HUES48 (cell line): Measurements from ENCODE around the gene ZNF747.
A peak's percentile ranks its signal among the peaks of the same experiment; 100 is the strongest.

ENCODE experiments used
- H3K27ac ChIP-seq: one replicate; pipeline ENCODE4 v1.7.0; 2013; ENCODE audit warnings: low read depth, low read length, inconsistent platforms
- H3K27me3 ChIP-seq: 2 replicates; pipeline ENCODE4 v1.6.1; 2013; ENCODE audit warnings: mild to moderate bottlenecking, low read length; ENCODE audit not compliant: control insufficient read depth, insufficient read depth
- H3K36me3 ChIP-seq: 2 replicates; pipeline ENCODE4 v1.6.1; 2013; ENCODE audit warnings: low read length; ENCODE audit not compliant: control insufficient read depth, insufficient read depth
- H3K4me1 ChIP-seq: 2 replicates; pipeline ENCODE4 v1.6.1; 2013; ENCODE audit warnings: mild to moderate bottlenecking, low read length; ENCODE audit not compliant: control insufficient read depth, insufficient read depth
- H3K4me3 ChIP-seq: 2 replicates; pipeline ENCODE4 v1.5.1; 2013; ENCODE audit warnings: mild to moderate bottlenecking, low read depth, low read length
- H3K9ac ChIP-seq: 2 replicates; pipeline ENCODE4 v1.6.1; 2013; ENCODE audit warnings: mild to moderate bottlenecking, low read depth, low read length, moderate library complexity
- H3K9me3 ChIP-seq: 2 replicates; pipeline ENCODE4 v1.6.1; 2013; ENCODE audit warnings: low read length; ENCODE audit not compliant: control insufficient read depth, insufficient read depth

Gene ZNF747

DNA sequence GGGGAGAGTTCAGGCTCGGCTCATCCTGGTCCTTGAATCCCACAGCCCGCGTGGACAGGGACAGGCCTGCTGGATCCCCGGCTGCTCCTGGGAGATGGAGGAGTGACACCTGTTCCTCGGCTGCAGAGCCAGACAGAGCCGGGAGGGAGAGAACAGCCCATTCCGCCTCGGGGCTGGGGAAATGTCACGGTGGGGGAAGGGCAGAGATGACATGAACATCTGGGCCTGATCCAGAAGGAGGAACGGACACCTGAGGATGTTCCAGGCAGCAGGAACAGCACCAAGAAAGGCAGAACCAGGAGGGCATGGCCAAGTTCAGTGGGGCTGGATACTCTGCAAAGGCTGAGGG, 21.4 kb upstream of the ZNF747 start:
- H3K4me1 ChIP-seq, result peaks cover 6% of the 10 kb centered on the region; the same call in 1 of the 2 replicates
- peaks cover 28% of the 10 kb centered on the region for H3K36me3 ChIP-seq
- no peak overlapping the region for H3K4me3 ChIP-seq
- no peaks in the 10 kb centered on the region for H3K9me3 ChIP-seq
- H3K27ac ChIP-seq, result no peak overlapping the region
- H3K9ac ChIP-seq, result no peak overlapping the region
- H3K27me3 ChIP-seq, result no peaks in the 10 kb centered on the region

GRCh38 chr16:30555315-30556124, 20.9 kb upstream of the ZNF747 start:
- H3K27ac ChIP-seq, result no peak overlapping the region
- H3K9me3 ChIP-seq, result no peaks in the 10 kb centered on the region
- peaks cover 28% of the 10 kb centered on the region for H3K36me3 ChIP-seq
- H3K4me3 ChIP-seq, result no peak overlapping the region
- no peaks in the 10 kb centered on the region for H3K27me3 ChIP-seq
- H3K9ac ChIP-seq, result no peak overlapping the region
- H3K4me1 ChIP-seq, result peaks cover 6% of the 10 kb centered on the region; the same call in 1 of the 2 replicates

GRCh38 chr16:30554557-30555314, 20.1 kb upstream of the ZNF747 start:
- no peak overlapping the region for H3K27ac ChIP-seq
- H3K4me1 ChIP-seq, result peaks cover 6% of the 10 kb centered on the region; the same call in 1 of the 2 replicates
- H3K36me3 ChIP-seq, result peaks cover 28% of the 10 kb centered on the region
- no peak overlapping the region for H3K4me3 ChIP-seq
- H3K27me3 ChIP-seq, result no peaks in the 10 kb centered on the region
- H3K9ac ChIP-seq, result no peak overlapping the region
- no peaks in the 10 kb centered on the region for H3K9me3 ChIP-seq

GRCh38 chr16:30553393-30553899, 18.8 kb upstream of the ZNF747 start:
- peaks cover 8% of the 10 kb centered on the region for H3K4me1 ChIP-seq

GRCh38 chr16:30552956-30553355, 18.3 kb upstream of the ZNF747 start:
- Histone ChIP-seq H3K4me3 (no peak overlapping the region), H3K9me3 (no peaks in the 10 kb centered on the region), H3K27me3 (no peaks in the 10 kb centered on the region), H3K9ac (no peak overlapping the region), H3K4me1 (peaks cover 13% of the 10 kb centered on the region), H3K36me3 (peaks cover 28% of the 10 kb centered on the region), H3K27ac (no peak overlapping the region)

More at GRCh38 chr16:30553393-30553899, 18.8 kb upstream of the ZNF747 start:
- Histone ChIP-seq H3K9ac (no peak overlapping the region), H3K4me3 (no peak overlapping the region), H3K36me3 (peaks cover 28% of the 10 kb centered on the region), H3K27ac (no peak overlapping the region), H3K27me3 (no peaks in the 10 kb centered on the region), H3K9me3 (no peaks in the 10 kb centered on the region)

DNA sequence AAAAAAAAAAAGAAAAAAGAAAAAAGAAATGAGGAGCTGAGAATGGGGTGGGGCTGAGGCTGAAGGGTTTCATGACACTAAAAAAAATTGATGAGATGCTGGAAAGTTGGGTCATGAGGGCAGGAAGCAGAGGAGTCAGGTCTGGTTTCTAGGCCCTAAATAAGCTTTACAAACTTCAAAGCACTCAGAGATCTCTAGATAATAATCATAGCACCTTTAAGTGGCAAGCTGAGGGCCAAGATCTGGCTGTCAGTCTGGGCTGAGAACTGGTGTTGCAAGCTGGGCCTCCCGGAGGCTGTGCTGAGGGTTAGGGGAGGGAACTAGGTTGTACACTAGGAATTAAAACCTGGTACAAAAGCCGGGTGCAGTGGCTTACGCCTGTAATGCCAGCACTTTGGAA, 17.1 kb upstream of the ZNF747 start:
- H3K4me1 ChIP-seq, result peaks cover 15% of the 10 kb centered on the region
- H3K27me3 ChIP-seq, result no peaks in the 10 kb centered on the region
- H3K4me3 ChIP-seq, result no peak overlapping the region
- H3K9ac ChIP-seq, result no peak overlapping the region
- H3K9me3 ChIP-seq, result no peaks in the 10 kb centered on the region
- no peak overlapping the region for H3K27ac ChIP-seq
- peaks cover 28% of the 10 kb centered on the region for H3K36me3 ChIP-seq

GRCh38 chr16:30548416-30549253, 14.0 kb upstream of the ZNF747 start:
- Histone ChIP-seq H3K4me3 (no peak overlapping the region), H3K27me3 (no peaks in the 10 kb centered on the region), H3K4me1 (peaks cover 18% of the 10 kb centered on the region), H3K9ac (no peak overlapping the region), H3K9me3 (no peaks in the 10 kb centered on the region), H3K27ac (peak overlapping the region; percentile 53), H3K36me3 (peaks cover 5% of the 10 kb centered on the region; the same call in 1 of the 2 replicates)

GRCh38 chr16:30546115-30546514, 11.5 kb upstream of the ZNF747 start:
- Histone ChIP-seq H3K27me3 (no peaks in the 10 kb centered on the region), H3K9me3 (no peaks in the 10 kb centered on the region), H3K4me1 (peaks cover 43% of the 10 kb centered on the region), H3K4me3 (no peak overlapping the region), H3K9ac (no peak overlapping the region), H3K36me3 (no peaks in the 10 kb centered on the region), H3K27ac (no peak overlapping the region)

DNA sequence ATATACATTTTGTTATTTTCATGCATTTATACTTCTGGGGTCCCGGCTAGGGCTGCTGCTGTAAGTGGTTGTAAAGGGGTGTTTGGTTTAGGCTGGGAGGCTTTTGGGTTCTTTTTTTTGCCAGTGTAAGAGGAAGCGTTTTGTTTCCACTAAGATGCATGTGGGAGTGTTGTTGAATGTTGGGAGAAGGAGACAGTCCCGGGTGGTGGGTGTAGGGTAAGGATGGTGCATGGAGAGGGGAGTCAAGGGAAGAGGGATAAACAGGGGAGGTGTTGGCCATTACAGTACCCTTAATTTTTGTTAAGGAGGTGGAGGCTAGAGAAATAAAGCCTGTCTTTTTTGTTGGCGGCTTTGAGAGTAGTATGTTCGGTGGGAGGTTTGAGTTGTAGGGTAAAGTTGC, 8.4 kb upstream of the ZNF747 start:
- Histone ChIP-seq H3K9ac (no peak overlapping the region), H3K36me3 (no peaks in the 10 kb centered on the region), H3K4me3 (no peak overlapping the region), H3K27me3 (no peaks in the 10 kb centered on the region), H3K9me3 (no peaks in the 10 kb centered on the region), H3K4me1 (peaks cover 36% of the 10 kb centered on the region), H3K27ac (no peak overlapping the region)

DNA sequence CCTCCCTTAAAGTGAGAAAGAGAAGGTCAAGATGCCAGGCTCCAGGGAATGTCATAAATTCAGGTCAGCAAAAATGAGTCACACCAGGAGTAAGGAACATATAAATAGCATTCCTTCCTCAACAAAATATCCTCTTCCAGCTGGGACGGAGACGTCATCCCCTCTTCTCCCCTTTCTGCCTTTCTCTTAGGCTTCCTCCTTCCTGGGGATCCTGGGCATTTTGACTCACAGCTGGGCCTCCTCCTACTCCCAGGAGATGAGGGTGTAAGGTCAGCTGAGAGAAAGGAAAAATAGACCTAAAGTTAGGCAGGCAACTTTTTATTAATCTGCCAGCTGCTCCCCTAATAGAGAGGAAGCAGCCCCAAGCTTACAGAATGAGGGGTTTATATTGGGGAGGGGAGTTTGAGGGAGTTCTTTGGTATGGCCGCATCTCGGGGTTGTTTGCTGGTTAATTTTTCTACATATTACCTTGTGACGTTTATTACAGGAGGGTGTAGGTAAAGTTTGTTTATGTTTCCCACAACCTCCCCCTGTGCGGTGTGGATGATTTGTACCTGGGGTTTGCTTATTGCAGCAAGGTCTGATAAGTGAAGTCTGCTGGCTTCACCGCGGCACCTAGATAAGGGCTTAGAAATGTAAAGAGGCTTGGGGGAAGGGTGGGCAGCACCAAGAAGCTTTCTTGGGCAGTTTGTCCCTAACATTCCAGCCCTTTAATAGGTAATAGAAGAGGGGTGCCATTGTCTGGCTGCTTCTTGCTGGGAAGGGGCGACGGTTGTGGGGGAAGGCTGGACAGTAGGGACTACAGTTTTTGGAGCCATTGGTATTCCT, 7.1 kb upstream of the ZNF747 start:
- Histone ChIP-seq H3K9me3 (no peaks in the 10 kb centered on the region), H3K4me3 (peak overlapping the region; percentile 38), H3K4me1 (peaks cover 33% of the 10 kb centered on the region), H3K36me3 (no peaks in the 10 kb centered on the region), H3K27me3 (no peaks in the 10 kb centered on the region), H3K9ac (no peak overlapping the region), H3K27ac (peak overlapping the region; percentile 93)
